ENCODE data around the gene HTT-AS. TPM values are rescaled to one million over a fixed set of nuclear protein-coding genes. Genes with fewer than 3 reads are reported as not detected.

The HTT-AS gene
- total and polyA plus RNA-seq, 2 of the 8 experiments (the other 6 are each of a cell fraction or from before 2014, with no cell fraction given), result not detected

- TF ChIP-seq ZNF274 (IDR thresholded peaks at IDR 0.05; ENCODE audit: borderline replicate concordance, extremely low read depth, low read length) (no peak), RFX5 (IDR thresholded peaks at IDR 0.05; ENCODE audit: borderline replicate concordance, low read depth, low read length) (no peak), SIRT6 (IDR thresholded peaks at IDR 0.05; ENCODE audit: low read length) (no peak), YY1 (IDR thresholded peaks at IDR 0.05; ENCODE audit: low read depth, low read length) (no peak), SRF (IDR thresholded peaks at IDR 0.05; ENCODE audit: low read depth, low read length) (no peak), KDM1A (IDR thresholded peaks at IDR 0.05; ENCODE audit: borderline replicate concordance, low read length) (no peak), CTCF (IDR thresholded peaks at IDR 0.05; ENCODE audit: control extremely low read depth in 1 of 3, insufficient read depth in 1 of 3, low read depth in 1 of 3, low read length in 3 of 3) (no peak), BCL11A (IDR thresholded peaks at IDR 0.05; ENCODE audit: low read depth in 2 of 2, low read length in 2 of 2) (no peak), MAFK (IDR thresholded peaks at IDR 0.05; ENCODE audit: low read depth, low read length) (no peak), SP2 (IDR thresholded peaks at IDR 0.05; ENCODE audit: low read length) (no peak), SUZ12 (IDR thresholded peaks at IDR 0.05; ENCODE audit: low read length) (no peak), PHF8 (conservative IDR thresholded peaks at IDR 0.05; ENCODE audit: low read depth, low read length) (no peak)
- Histone ChIP-seq H4K20me1 (replicated peaks in 1 of 2; ENCODE audit: control insufficient read depth in 1 of 2, insufficient read depth in 2 of 2, low read length in 2 of 2) (no peaks in the 10 kb centered on the region), H4K8ac (ENCODE audit: extremely low read depth, insufficient read depth, low read length) (no peak overlapping the region), H3K9me3 (ENCODE audit: insufficient read depth in 2 of 2, low read depth in 1 of 2, low read length in 1 of 2) (no peaks in the 10 kb centered on the region), H2BK12ac (ENCODE audit: low read depth, low read length) (no peak overlapping the region), H3K18ac (ENCODE audit: extremely low read depth, low read length) (no peak overlapping the region), H3K4me1 (replicated peaks in 1 of 4; ENCODE audit: control insufficient read depth in 3 of 4, insufficient read depth in 4 of 4, low read length in 3 of 4) (no peaks in the 10 kb centered on the region), H3K4ac (replicated peaks; ENCODE audit: insufficient read length, low read depth, low read length) (no peak overlapping the region), H2BK5ac (ENCODE audit: low read depth, low read length) (no peak overlapping the region), H3K79me1 (ENCODE audit: low read depth, low read length) (no peaks in the 10 kb centered on the region), H3K56ac (replicated peaks; ENCODE audit: insufficient read length, low read depth, low read length) (no peak overlapping the region), H2BK15ac (ENCODE audit: low read length) (no peak overlapping the region), H3K27ac (ENCODE audit: low read depth, low read length) (no peak overlapping the region), H3K79me2 (ENCODE audit: control insufficient read depth in 1 of 2, insufficient read depth in 2 of 2, low read length in 2 of 2) (no peaks in the 10 kb centered on the region), H2AFZ (ENCODE audit: low read length) (no peak overlapping the region), H4K5ac (ENCODE audit: insufficient read length, low read depth, low read length) (no peak overlapping the region), H3K23ac (ENCODE audit: insufficient read length) (no peak overlapping the region), H2BK20ac (ENCODE audit: low read length) (no peak overlapping the region), H3K36me3 (ENCODE audit: control insufficient read depth in 2 of 4, insufficient read depth in 4 of 4, low read length in 3 of 4) (no peaks in the 10 kb centered on the region), H2AK5ac (ENCODE audit: low read depth, low read length) (no peak overlapping the region), H3K23me2 (ENCODE audit: low read depth, low read length) (no peaks in the 10 kb centered on the region), H3K9ac (replicated peaks in 1 of 4; ENCODE audit: extremely low read depth in 1 of 4, low read depth in 3 of 4, low read length in 3 of 4) (no peak overlapping the region), H3K4me3 (ENCODE audit: extremely low read depth in 1 of 4, insufficient read depth in 2 of 4, low read depth in 3 of 4, low read length in 4 of 4) (no peak overlapping the region), H3K27me3 (replicated peaks in 1 of 4; ENCODE audit: control insufficient read depth in 3 of 4, extremely low read depth in 1 of 4, insufficient read depth in 3 of 4, low read length in 3 of 4) (no peaks in the 10 kb centered on the region), H2BK120ac (replicated peaks; ENCODE audit: low read depth, low read length) (no peak overlapping the region), H3K4me2 (ENCODE audit: insufficient read depth in 1 of 2, low read depth in 2 of 2, low read length in 2 of 2) (no peak overlapping the region), H4K91ac (replicated peaks; ENCODE audit: insufficient read length, low read length) (no peak overlapping the region), H3K14ac (ENCODE audit: insufficient read length) (no peak overlapping the region)
- no peak for DNase-seq (ENCODE audit: low read depth in 1 of 2, low spot score in 2 of 2)
- FAIRE-seq, result no peak
- ChIA-PET CTCF (ENCODE audit: partially characterized antibody) (no interaction called here), POLR2A (ENCODE audit: partially characterized antibody) (no interaction called here)
- 89% methylated on average over 6 of the region's 6 CpGs; no CpG with 5 or more reads in 1 of the 2 experiments for WGBS, 2 experiments (ENCODE audit: extremely low coverage in 1 of 2, insufficient coverage in 1 of 2, insufficient read length in 1 of 2, insufficient replicate concordance in 2 of 2, low coverage in 1 of 2, low lambda C conversion rate in 2 of 2, missing lambda C conversion rate in 1 of 2)
These were observed 6.8 kb downstream of the HTT-AS start for GRCh38 chr4:3067473-3068001.
